ENCODE results near the gene PATZ1.

- TF ChIP-seq, protein P1, sequence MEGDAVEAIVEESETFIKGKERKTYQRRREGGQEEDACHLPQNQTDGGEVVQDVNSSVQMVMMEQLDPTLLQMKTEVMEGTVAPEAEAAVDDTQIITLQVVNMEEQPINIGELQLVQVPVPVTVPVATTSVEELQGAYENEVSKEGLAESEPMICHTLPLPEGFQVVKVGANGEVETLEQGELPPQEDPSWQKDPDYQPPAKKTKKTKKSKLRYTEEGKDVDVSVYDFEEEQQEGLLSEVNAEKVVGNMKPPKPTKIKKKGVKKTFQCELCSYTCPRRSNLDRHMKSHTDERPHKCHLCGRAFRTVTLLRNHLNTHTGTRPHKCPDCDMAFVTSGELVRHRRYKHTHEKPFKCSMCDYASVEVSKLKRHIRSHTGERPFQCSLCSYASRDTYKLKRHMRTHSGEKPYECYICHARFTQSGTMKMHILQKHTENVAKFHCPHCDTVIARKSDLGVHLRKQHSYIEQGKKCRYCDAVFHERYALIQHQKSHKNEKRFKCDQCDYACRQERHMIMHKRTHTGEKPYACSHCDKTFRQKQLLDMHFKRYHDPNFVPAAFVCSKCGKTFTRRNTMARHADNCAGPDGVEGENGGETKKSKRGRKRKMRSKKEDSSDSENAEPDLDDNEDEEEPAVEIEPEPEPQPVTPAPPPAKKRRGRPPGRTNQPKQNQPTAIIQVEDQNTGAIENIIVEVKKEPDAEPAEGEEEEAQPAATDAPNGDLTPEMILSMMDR (conservative IDR thresholded peaks at IDR 0.05; ENCODE audit: low read depth, low read length): no peak
- no peak for TF ChIP-seq EZH2 (IDR thresholded peaks at IDR 0.05; ENCODE audit: borderline replicate concordance, low read depth, low read length, poor library complexity, severe bottlenecking)
Measured at GRCh38 chr22:31343235-31344191, 2.6 kb downstream of the PATZ1 start.

All from A673 (cell line).